HL-60 (cell line): ENCODE data around the gene HACD1.

ENCODE experiments used
- DNase-seq, 2 experiments: peaks; one replicate each; pipeline ENCODE4 v3.0.0-alpha.2; 2010 to 2020; ENCODE audit warnings: low read depth in 1 of 2, low spot score in 1 of 2
- H3K27ac ChIP-seq: fragments of 250-450 bp; sonication (Bioruptor Pico); replicated peaks from 2 replicates; pipeline ENCODE4 v1.5.1; 2020; ENCODE audit warnings: mild to moderate bottlenecking, moderate library complexity
- H3K27me3 ChIP-seq: fragments of 250-450 bp; sonication (Bioruptor Pico); 2 replicates; pipeline ENCODE4 v1.5.1; 2021; ENCODE audit warnings: mild to moderate bottlenecking, moderate library complexity; ENCODE audit not compliant: insufficient read depth, poor library complexity, severe bottlenecking
- H3K4me3 ChIP-seq: replicated peaks from 2 replicates; pipeline ENCODE4 v1.5.1; 2011; ENCODE audit warnings: mild to moderate bottlenecking, control low read depth, low read length; ENCODE audit not compliant: insufficient read depth
- CTCF ChIP-seq: IDR thresholded peaks from one replicate; pipeline ENCODE4 v1.5.1; 2011; ENCODE audit warnings: low read length, control low read depth, inconsistent platforms; ENCODE audit not compliant: insufficient read depth
- GABPA ChIP-seq: IDR thresholded peaks from 2 replicates; pipeline ENCODE4 v1.6.1; 2012; ENCODE audit warnings: low read depth
- POLR2AphosphoS5 ChIP-seq: IDR thresholded peaks from 2 replicates; pipeline ENCODE4 v1.6.1; 2012; ENCODE audit warnings: low read depth
- REST ChIP-seq: IDR thresholded peaks from 2 replicates; pipeline ENCODE4 v1.6.1; 2012; ENCODE audit warnings: low read depth; ENCODE audit not compliant: insufficient replicate concordance
- SPI1 ChIP-seq: IDR thresholded peaks from 2 replicates; pipeline ENCODE4 v1.6.1; 2012; ENCODE audit warnings: low read depth, mild to moderate bottlenecking, borderline replicate concordance

HACD1 gene

GRCh38 chr10:17643339-17643754, 26.2 kb upstream of the HACD1 start:
- Histone ChIP-seq H3K27ac (peak overlapping the region; percentile 99), H3K4me3 (peak overlapping the region; percentile 75), H3K27me3 (no peaks in the 10 kb centered on the region)
- no peak for TF ChIP-seq GABPA
- TF ChIP-seq CTCF: no peak
- TF ChIP-seq POLR2AphosphoS5: no peak; the same call in 1 of the 2 replicates
- no peak for TF ChIP-seq REST
- TF ChIP-seq SPI1: no peak
- no peak for DNase-seq

- TF ChIP-seq REST: no peak
- no peak for TF ChIP-seq GABPA
- TF ChIP-seq CTCF: no peak
- TF ChIP-seq SPI1: no peak
- TF ChIP-seq POLR2AphosphoS5: no peak
- H3K4me3 ChIP-seq: no peak overlapping the region
- no peaks in the 10 kb centered on the region for H3K27me3 ChIP-seq
- H3K27ac ChIP-seq: no peak overlapping the region
- DNase-seq: no peak
These were observed 23.2 kb upstream of the HACD1 start for GRCh38 chr10:17640331-17640816.

- Histone ChIP-seq H3K27ac (no peak overlapping the region), H3K4me3 (no peak overlapping the region), H3K27me3 (no peaks in the 10 kb centered on the region)
- TF ChIP-seq CTCF (no peak), POLR2AphosphoS5 (no peak), REST (no peak), GABPA (no peak), SPI1 (no peak)
- no peak for DNase-seq
These were observed 20.7 kb upstream of the HACD1 start for GRCh38 chr10:17637869-17638268.
